Right atrium auricular region (tissue), 2 donors: ENCODE results near the gene RERE. TPM values are rescaled to one million over a fixed set of nuclear protein-coding genes. Genes with fewer than 3 reads are reported as not detected.
"Not testable (repeated sequence)": the region's sequence is repeated elsewhere in the genome, so short reads cannot be mapped to it uniquely, and the experiment has no call there.

ENCODE experiments used
- DNase-seq: peaks from one replicate; pipeline ENCODE4 v3.0.0-alpha.2; 2019; ENCODE audit warnings: low spot score
- H3K27ac ChIP-seq, 2 donors: fragments of 200-600 bp; sonication (generic); 1 replicate in 1 of 2; 2 replicates in 1 of 2; pipeline ENCODE4 v1.5.1; 2016 to 2019
- H3K27me3 ChIP-seq, 2 donors: fragments of 200-600 bp; sonication (generic); one replicate each; pipeline versions ENCODE4 v1.5.1 to v1.6.0; 2017 to 2019
- H3K36me3 ChIP-seq: fragments of 200-600 bp; sonication (generic); one replicate; pipeline ENCODE4 v1.5.1; 2016
- H3K4me1 ChIP-seq, 2 donors: fragments of 200-600 bp; sonication (generic); one replicate each; pipeline versions ENCODE4 v1.5.1 to v1.6.0; 2017 to 2019
- H3K4me3 ChIP-seq, 2 donors: fragments of 200-600 bp; sonication (generic); 1 replicate in 1 of 2; 2 replicates in 1 of 2; pipeline ENCODE4 v1.5.1; 2017 to 2019; ENCODE audit warnings: mild to moderate bottlenecking in 1 of 2, moderate library complexity in 1 of 2
- H3K9me3 ChIP-seq, 2 donors: fragments of 200-600 bp; sonication (generic); one replicate each; pipeline ENCODE4 v1.5.1; 2019
- total RNA-seq, 2 donors: library from RNA; depleted of rRNA; stranded (reverse); fragments of >200 nt; gene quantifications; one replicate each; pipeline ENCODE4 v1.1.0, GENCODE V29; 2016
- TF ChIP-seq, protein P1 (sequence below), 2 donors: fragments of 200-600 bp; sonication (generic); IDR thresholded peaks; one replicate each; pipeline ENCODE4 v1.5.1; 2019; ENCODE audit warnings: antibody characterized with exemption in 2 of 2

The RERE gene
- total RNA-seq, 2 donors from 2014 or later: 99.8 to 125 TPM

- TF ChIP-seq, protein P1, sequence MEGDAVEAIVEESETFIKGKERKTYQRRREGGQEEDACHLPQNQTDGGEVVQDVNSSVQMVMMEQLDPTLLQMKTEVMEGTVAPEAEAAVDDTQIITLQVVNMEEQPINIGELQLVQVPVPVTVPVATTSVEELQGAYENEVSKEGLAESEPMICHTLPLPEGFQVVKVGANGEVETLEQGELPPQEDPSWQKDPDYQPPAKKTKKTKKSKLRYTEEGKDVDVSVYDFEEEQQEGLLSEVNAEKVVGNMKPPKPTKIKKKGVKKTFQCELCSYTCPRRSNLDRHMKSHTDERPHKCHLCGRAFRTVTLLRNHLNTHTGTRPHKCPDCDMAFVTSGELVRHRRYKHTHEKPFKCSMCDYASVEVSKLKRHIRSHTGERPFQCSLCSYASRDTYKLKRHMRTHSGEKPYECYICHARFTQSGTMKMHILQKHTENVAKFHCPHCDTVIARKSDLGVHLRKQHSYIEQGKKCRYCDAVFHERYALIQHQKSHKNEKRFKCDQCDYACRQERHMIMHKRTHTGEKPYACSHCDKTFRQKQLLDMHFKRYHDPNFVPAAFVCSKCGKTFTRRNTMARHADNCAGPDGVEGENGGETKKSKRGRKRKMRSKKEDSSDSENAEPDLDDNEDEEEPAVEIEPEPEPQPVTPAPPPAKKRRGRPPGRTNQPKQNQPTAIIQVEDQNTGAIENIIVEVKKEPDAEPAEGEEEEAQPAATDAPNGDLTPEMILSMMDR (IDR thresholded peaks at IDR 0.05): no peak
- Histone ChIP-seq H3K27ac (peak overlapping the region in 1 of 2 donors; percentile 45), H3K4me3 (no peak overlapping the region), H3K9me3 (no peaks in the 10 kb centered on the region), H3K27me3 (no peaks in the 10 kb centered on the region), H3K4me1 (peaks cover 0 to 48% of the 10 kb centered on the region in 2 donors), H3K36me3 (no peaks in the 10 kb centered on the region)
- DNase-seq: no peak
Observed at GRCh38 chr1:8625981-8626898, 191.2 kb downstream of the RERE start.

GRCh38 chr1:8625491-8625890, 191.9 kb downstream of the RERE start:
- H3K9me3 ChIP-seq: no peaks in the 10 kb centered on the region
- DNase-seq: no peak
- no peak overlapping the region for H3K27ac ChIP-seq
- H3K4me3 ChIP-seq: no peak overlapping the region
- H3K36me3 ChIP-seq: no peaks in the 10 kb centered on the region
- H3K27me3 ChIP-seq: no peaks in the 10 kb centered on the region
- TF ChIP-seq, protein P1 (IDR thresholded peaks at IDR 0.05): no peak
- peaks cover 0 to 43% of the 10 kb centered on the region in 2 donors for H3K4me1 ChIP-seq

DNA sequence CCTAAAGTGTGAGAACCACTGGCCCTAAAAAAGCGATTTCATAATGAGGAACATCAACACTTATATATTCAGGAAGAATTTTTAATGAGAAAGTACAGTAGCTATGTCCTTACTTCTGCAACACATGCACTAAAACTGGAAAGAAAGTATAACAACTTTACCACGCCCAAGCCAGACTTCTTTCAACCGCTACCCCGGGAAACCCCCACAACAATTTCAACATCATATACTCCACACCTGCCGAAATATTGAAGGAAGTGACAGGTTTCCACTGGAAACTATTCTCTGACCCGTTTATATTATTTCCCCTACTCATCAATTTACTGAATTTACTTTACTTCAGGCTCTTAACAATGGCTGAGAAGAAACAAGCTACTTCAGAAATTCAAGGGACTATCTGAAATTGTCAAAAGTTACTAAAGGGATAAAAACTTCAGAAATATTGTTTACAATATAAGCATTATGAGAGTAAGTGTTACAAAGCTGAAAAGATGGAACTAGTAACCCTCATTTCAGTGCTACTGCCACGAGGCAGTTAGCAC, 193.7 kb downstream of the RERE start:
- not testable (repeated sequence) for H3K9me3 ChIP-seq, H3K36me3 ChIP-seq, DNase-seq, H3K27me3 ChIP-seq, H3K4me3 ChIP-seq, H3K27ac ChIP-seq
- peaks cover 0 to 25% of the 10 kb centered on the region in 2 donors for H3K4me1 ChIP-seq

DNA sequence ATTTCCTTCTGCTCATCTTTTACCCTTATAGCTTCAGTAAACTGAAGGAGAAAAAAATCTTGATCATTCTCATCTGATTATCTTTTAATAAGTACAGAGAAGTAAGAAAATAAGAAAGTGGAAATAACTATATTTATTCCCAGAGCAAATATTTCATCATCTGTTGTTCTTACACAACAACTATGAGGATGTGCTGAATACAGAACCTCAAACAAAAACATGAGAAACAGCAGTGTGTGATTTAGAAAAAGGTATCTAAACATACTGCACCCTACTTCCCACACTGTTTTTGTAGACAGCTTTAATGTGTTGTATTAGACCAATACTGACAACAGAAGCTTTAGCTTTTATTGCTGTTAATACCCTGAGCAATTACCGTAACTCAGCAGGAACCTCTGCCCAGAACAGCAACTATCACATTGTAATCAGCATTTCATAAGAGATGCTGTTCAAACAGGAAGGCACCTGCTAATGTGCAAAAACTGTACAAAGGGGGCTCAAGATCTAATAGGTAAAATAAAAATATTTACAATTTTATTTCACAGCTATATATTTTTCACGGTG, 195.6 kb downstream of the RERE start:
- peaks cover 0 to 15% of the 10 kb centered on the region in 2 donors for H3K4me1 ChIP-seq
- H3K36me3 ChIP-seq, DNase-seq: not testable (repeated sequence)

GRCh38 chr1:8621034-8621582, 196.3 kb downstream of the RERE start:
- not testable (repeated sequence) for DNase-seq

More for the DNA sequence above, 195.6 kb downstream of the RERE start:
- not testable (repeated sequence) for H3K27ac ChIP-seq, H3K9me3 ChIP-seq, H3K27me3 ChIP-seq, H3K4me3 ChIP-seq

DNA sequence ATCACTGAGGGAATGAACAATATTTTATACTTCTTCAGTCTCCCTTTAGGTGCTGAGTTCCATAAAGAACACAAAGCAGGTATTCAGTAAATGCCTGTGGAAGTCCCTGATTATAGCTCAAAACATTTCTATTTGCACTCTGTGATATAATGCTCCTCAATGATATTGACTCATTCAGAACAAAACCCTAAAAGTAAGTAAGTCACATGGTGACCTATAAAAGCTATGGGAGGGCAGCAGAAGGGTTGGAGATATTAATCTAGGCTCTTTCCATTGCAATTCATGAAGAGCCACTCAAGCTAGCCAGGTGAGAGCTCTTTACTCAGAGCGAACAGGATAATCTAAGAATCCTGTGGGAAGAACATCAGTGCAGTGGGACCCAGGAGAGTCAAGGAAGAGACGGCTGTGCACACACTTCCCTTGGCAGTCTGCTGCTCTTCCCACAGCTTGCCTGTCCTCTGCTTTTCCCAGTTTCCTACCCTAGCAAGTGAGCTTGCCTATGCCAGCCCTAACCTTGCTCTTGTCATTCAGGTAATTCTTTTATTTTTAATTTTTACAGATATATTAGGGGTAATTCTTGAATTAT, 197.4 kb downstream of the RERE start:
- H3K27ac ChIP-seq, H3K9me3 ChIP-seq, H3K36me3 ChIP-seq, H3K4me3 ChIP-seq, H3K4me1 ChIP-seq, H3K27me3 ChIP-seq, DNase-seq: not testable (repeated sequence)

More at GRCh38 chr1:8621034-8621582, 196.3 kb downstream of the RERE start:
- not testable (repeated sequence) for H3K27me3 ChIP-seq, H3K36me3 ChIP-seq, H3K4me3 ChIP-seq, H3K9me3 ChIP-seq, H3K4me1 ChIP-seq, H3K27ac ChIP-seq

DNA sequence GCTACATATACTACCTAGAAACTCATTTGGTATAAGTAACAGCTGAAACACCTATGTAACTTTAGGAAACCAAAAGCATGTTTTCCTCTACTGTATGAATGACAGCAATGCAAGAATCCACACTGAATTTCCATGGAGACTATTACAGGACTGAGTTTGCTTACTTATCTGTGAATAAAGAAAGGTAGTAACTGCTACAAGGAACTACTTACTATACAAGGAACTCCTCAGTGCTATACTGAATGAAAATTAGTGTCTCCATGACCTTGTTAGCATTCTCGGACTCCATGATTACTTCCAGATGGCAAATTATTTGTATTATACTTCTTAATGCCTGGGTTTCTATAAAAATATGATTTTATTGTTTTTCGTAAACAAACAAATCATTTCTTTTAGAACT, 198.0 kb downstream of the RERE start:
- not testable (repeated sequence) for H3K4me1 ChIP-seq, H3K27me3 ChIP-seq, H3K4me3 ChIP-seq, H3K36me3 ChIP-seq, H3K9me3 ChIP-seq, DNase-seq, H3K27ac ChIP-seq

- not testable (repeated sequence) for H3K27me3 ChIP-seq, H3K27ac ChIP-seq, H3K4me3 ChIP-seq, H3K36me3 ChIP-seq, H3K9me3 ChIP-seq, H3K4me1 ChIP-seq, DNase-seq
Observed at GRCh38 chr1:8616791-8617190, 200.6 kb downstream of the RERE start.

DNA sequence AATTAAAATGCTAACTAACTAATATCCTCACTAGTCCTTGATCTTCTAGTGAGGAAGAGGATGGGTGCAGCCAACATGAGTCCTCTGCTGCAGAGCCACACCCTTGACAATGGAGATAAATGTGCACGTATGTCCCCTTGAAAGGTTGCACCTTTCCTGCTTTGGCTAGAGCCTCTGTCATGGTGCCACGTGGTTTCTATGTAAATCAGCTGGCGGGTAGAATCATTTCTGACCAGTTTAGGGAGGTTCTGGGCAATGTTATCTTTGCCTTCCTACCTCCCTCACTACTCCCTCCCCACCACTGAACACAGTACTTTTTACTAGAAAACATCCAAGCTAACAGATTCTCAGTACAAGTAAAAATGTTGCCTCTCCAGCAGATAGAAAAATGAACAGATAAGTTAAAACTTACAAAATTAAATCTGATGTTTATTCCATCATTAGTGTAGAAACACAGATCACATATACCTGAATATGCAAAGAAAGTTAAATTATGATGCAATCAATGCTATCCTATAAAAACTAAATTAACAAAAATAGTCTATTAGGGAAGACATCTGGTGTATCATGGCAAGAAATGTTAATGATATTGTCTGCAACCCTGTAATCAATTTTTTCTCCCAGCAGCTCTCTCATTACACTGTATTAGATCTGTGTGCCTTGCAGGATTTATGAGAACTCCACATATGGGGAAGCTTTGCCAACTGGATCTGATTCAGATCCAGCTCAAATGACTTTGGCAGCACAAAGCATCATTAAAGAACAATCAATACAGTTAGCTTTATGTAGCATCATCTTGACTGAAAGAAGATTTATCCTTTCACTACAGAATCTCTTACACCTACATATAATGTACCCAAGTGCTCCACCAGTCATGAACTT, 205.6 kb downstream of the RERE start:
- H3K9me3 ChIP-seq, H3K27me3 ChIP-seq, H3K4me1 ChIP-seq, DNase-seq, H3K36me3 ChIP-seq, H3K4me3 ChIP-seq, H3K27ac ChIP-seq: not testable (repeated sequence)
